ENCODE data around the gene NCAM1.

DNA sequence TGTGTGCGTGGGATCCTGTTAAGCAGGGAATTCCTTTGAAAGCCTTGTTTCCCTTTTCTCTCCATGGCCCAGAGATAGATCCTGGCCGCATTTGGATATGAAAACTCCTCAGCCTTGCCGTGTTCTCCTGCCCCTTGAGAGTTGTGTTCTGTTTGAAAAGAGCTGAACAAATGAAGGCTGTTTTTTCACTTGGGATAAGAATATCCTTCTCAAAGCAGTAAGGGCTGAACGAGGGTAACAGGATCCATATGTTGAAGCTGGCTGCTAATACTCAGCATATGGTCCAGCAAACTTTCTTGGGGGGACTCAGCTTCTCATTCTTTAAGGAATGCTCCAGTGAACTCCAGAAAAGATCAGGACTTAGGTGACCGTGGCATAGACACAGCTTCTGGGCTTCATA lies 238.6 kb downstream of the NCAM1 start:
- no peak for TF ChIP-seq POLR2AphosphoS5 (IDR thresholded peaks at IDR 0.05; ENCODE audit: low read depth)
- TF ChIP-seq, protein P1, sequence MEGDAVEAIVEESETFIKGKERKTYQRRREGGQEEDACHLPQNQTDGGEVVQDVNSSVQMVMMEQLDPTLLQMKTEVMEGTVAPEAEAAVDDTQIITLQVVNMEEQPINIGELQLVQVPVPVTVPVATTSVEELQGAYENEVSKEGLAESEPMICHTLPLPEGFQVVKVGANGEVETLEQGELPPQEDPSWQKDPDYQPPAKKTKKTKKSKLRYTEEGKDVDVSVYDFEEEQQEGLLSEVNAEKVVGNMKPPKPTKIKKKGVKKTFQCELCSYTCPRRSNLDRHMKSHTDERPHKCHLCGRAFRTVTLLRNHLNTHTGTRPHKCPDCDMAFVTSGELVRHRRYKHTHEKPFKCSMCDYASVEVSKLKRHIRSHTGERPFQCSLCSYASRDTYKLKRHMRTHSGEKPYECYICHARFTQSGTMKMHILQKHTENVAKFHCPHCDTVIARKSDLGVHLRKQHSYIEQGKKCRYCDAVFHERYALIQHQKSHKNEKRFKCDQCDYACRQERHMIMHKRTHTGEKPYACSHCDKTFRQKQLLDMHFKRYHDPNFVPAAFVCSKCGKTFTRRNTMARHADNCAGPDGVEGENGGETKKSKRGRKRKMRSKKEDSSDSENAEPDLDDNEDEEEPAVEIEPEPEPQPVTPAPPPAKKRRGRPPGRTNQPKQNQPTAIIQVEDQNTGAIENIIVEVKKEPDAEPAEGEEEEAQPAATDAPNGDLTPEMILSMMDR (IDR thresholded peaks at IDR 0.05; ENCODE audit: insufficient read depth, low read length) = no peak
- TF ChIP-seq, protein P2, sequence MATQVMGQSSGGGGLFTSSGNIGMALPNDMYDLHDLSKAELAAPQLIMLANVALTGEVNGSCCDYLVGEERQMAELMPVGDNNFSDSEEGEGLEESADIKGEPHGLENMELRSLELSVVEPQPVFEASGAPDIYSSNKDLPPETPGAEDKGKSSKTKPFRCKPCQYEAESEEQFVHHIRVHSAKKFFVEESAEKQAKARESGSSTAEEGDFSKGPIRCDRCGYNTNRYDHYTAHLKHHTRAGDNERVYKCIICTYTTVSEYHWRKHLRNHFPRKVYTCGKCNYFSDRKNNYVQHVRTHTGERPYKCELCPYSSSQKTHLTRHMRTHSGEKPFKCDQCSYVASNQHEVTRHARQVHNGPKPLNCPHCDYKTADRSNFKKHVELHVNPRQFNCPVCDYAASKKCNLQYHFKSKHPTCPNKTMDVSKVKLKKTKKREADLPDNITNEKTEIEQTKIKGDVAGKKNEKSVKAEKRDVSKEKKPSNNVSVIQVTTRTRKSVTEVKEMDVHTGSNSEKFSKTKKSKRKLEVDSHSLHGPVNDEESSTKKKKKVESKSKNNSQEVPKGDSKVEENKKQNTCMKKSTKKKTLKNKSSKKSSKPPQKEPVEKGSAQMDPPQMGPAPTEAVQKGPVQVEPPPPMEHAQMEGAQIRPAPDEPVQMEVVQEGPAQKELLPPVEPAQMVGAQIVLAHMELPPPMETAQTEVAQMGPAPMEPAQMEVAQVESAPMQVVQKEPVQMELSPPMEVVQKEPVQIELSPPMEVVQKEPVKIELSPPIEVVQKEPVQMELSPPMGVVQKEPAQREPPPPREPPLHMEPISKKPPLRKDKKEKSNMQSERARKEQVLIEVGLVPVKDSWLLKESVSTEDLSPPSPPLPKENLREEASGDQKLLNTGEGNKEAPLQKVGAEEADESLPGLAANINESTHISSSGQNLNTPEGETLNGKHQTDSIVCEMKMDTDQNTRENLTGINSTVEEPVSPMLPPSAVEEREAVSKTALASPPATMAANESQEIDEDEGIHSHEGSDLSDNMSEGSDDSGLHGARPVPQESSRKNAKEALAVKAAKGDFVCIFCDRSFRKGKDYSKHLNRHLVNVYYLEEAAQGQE (IDR thresholded peaks at IDR 0.05; ENCODE audit: insufficient replicate concordance, low read depth) = no peak
- TF ChIP-seq GABPA (IDR thresholded peaks at IDR 0.05; ENCODE audit: low read depth) = no peak

Measured in HL-60 (cell line).